HepG2 (cell line): ENCODE results near the gene UTP11. TPM values are rescaled to one million over a fixed set of nuclear protein-coding genes. Genes with fewer than 3 reads are reported as not detected.

Source experiments
- CCDC6 ChIP-seq: sonication (generic); formaldehyde crosslinking; IDR thresholded peaks from 2 replicates; pipeline ENCODE4 v1.8.1; 2022; ENCODE audit warnings: mild to moderate bottlenecking, missing genetic modification reagents, moderate library complexity
- HDAC6 ChIP-seq: fragments of 200-600 bp; sonication (generic); IDR thresholded peaks from 2 replicates; pipeline ENCODE4 v1.7.0; 2017; ENCODE audit warnings: mild to moderate bottlenecking, antibody characterized with exemption, low read length, low read depth
- HNRNPH1 ChIP-seq: fragments of 200-400 bp; formaldehyde crosslinking; optimal IDR thresholded peaks from 2 replicates; pipeline ENCODE3; 2017; ENCODE audit warnings: mild to moderate bottlenecking, low read depth, low read length
- RORA ChIP-seq: sonication (generic); formaldehyde crosslinking; IDR thresholded peaks from 2 replicates; pipeline ENCODE4 v1.5.0; 2020; ENCODE audit warnings: mild to moderate bottlenecking, missing genetic modification reagents, moderate library complexity
- ZFY ChIP-seq: sonication (generic); formaldehyde crosslinking; IDR thresholded peaks from 2 replicates; pipeline ENCODE4 v1.4.0; 2020; ENCODE audit warnings: missing genetic modification reagents
- ZNF652 ChIP-seq: IDR thresholded peaks from 2 replicates; pipeline ENCODE4 v1.6.1; 2016; ENCODE audit warnings: low read depth, borderline replicate concordance
- polyA plus RNA-seq, 8 experiments: library from polyadenylated mRNA; depleted of rRNA in 3 of 8; stranded (reverse) in 7 of 8; unstranded in 1 of 8; fragments of >200 nt; fragmentation: Illumina TruSeq in 4 of 8; extraction: Trizol in 4 of 8; gene quantifications; 2 replicates each; pipeline versions ENCODE4 v1.2.1 to v1.2.3, GENCODE V29; 2011 to 2016; ENCODE audit warnings: low read depth in 4 of 8, missing spikeins in 1 of 8, mixed read lengths in 1 of 8; ENCODE audit not compliant: insufficient read depth in 1 of 8
- total RNA-seq, 5 experiments: library from RNA; depleted of rRNA; stranded (reverse); fragments of >200 nt; fragmentation: Illumina TruSeq; extraction: Trizol; gene quantifications; 2 replicates each; pipeline ENCODE4 v1.2.3, GENCODE V29; 2016; ENCODE audit warnings: low read depth in 1 of 5
- TF ChIP-seq, protein P1 (sequence below): sonication (generic); formaldehyde crosslinking; IDR thresholded peaks from 2 replicates; pipeline ENCODE4 v1.4.0; 2020; ENCODE audit warnings: mild to moderate bottlenecking, missing genetic modification reagents
- TF ChIP-seq, protein P2 (sequence below): sonication (generic); formaldehyde crosslinking; IDR thresholded peaks from 2 replicates; pipeline ENCODE4 v1.9.0; 2021; ENCODE audit warnings: mild to moderate bottlenecking, missing genetic modification reagents
- TF ChIP-seq, protein P3 (sequence below): sonication (generic); formaldehyde crosslinking; IDR thresholded peaks from 2 replicates; pipeline ENCODE4 v1.4.0; 2020; ENCODE audit warnings: missing genetic modification reagents
- TF ChIP-seq, protein P4 (sequence below): sonication (generic); formaldehyde crosslinking; IDR thresholded peaks from 2 replicates; pipeline ENCODE4 v1.4.0; 2020; ENCODE audit warnings: missing genetic modification reagents, borderline replicate concordance
- TF ChIP-seq, protein P5 (sequence below): sonication (generic); formaldehyde crosslinking; IDR thresholded peaks from 2 replicates; pipeline ENCODE4 v1.5.0; 2020; ENCODE audit warnings: mild to moderate bottlenecking, missing genetic modification reagents
- TF ChIP-seq, protein P6 (sequence below): sonication (generic); formaldehyde crosslinking; IDR thresholded peaks from 2 replicates; pipeline ENCODE4 v1.8.0; 2022; ENCODE audit warnings: missing genetic modification reagents, low read depth, mild to moderate bottlenecking, borderline replicate concordance
- TF ChIP-seq, protein P7 (sequence below): sonication (generic); formaldehyde crosslinking; IDR thresholded peaks from 2 replicates; pipeline ENCODE4 v1.9.0; 2021; ENCODE audit warnings: missing genetic modification reagents, borderline replicate concordance

UTP11 gene
- total and polyA plus RNA-seq, 2 of the 13 experiments (the other 11 are each of a cell fraction or from before 2014, with no cell fraction given) = 13.5 to 44.8 TPM

DNA sequence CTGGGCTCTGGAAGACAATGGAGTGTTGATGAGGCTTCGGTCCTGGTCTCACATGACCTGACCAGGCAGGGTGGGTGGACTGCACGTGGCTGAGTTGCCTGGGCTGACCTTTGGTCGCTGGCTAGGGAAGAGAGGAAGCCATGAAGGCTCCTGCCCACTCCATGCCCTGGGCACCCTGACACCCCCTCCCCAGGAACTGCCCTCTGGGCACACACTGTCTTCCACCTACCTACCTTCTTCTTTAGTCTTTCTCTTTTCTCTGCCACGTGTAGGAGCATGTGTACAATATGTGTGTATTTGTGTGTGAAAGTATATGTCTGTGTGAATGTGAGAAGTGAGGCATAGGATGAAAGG, 19.0 kb downstream of the UTP11 start (continued):
- TF ChIP-seq, protein P1, sequence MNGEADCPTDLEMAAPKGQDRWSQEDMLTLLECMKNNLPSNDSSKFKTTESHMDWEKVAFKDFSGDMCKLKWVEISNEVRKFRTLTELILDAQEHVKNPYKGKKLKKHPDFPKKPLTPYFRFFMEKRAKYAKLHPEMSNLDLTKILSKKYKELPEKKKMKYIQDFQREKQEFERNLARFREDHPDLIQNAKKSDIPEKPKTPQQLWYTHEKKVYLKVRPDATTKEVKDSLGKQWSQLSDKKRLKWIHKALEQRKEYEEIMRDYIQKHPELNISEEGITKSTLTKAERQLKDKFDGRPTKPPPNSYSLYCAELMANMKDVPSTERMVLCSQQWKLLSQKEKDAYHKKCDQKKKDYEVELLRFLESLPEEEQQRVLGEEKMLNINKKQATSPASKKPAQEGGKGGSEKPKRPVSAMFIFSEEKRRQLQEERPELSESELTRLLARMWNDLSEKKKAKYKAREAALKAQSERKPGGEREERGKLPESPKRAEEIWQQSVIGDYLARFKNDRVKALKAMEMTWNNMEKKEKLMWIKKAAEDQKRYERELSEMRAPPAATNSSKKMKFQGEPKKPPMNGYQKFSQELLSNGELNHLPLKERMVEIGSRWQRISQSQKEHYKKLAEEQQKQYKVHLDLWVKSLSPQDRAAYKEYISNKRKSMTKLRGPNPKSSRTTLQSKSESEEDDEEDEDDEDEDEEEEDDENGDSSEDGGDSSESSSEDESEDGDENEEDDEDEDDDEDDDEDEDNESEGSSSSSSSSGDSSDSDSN (CRISPR knock-in tag) = 0 out of 2 replicates have a peak, but pooled peaks have one; percentile 14
- TF ChIP-seq RORA (no peak), HNRNPH1 (no peak), CCDC6 (CRISPR knock-in tag) (no peak), ZNF652 (no peak), HDAC6 (no peak), ZFY (CRISPR knock-in tag) (peak; percentile 46; the same call in 1 of the 2 replicates)
- TF ChIP-seq, protein P2, sequence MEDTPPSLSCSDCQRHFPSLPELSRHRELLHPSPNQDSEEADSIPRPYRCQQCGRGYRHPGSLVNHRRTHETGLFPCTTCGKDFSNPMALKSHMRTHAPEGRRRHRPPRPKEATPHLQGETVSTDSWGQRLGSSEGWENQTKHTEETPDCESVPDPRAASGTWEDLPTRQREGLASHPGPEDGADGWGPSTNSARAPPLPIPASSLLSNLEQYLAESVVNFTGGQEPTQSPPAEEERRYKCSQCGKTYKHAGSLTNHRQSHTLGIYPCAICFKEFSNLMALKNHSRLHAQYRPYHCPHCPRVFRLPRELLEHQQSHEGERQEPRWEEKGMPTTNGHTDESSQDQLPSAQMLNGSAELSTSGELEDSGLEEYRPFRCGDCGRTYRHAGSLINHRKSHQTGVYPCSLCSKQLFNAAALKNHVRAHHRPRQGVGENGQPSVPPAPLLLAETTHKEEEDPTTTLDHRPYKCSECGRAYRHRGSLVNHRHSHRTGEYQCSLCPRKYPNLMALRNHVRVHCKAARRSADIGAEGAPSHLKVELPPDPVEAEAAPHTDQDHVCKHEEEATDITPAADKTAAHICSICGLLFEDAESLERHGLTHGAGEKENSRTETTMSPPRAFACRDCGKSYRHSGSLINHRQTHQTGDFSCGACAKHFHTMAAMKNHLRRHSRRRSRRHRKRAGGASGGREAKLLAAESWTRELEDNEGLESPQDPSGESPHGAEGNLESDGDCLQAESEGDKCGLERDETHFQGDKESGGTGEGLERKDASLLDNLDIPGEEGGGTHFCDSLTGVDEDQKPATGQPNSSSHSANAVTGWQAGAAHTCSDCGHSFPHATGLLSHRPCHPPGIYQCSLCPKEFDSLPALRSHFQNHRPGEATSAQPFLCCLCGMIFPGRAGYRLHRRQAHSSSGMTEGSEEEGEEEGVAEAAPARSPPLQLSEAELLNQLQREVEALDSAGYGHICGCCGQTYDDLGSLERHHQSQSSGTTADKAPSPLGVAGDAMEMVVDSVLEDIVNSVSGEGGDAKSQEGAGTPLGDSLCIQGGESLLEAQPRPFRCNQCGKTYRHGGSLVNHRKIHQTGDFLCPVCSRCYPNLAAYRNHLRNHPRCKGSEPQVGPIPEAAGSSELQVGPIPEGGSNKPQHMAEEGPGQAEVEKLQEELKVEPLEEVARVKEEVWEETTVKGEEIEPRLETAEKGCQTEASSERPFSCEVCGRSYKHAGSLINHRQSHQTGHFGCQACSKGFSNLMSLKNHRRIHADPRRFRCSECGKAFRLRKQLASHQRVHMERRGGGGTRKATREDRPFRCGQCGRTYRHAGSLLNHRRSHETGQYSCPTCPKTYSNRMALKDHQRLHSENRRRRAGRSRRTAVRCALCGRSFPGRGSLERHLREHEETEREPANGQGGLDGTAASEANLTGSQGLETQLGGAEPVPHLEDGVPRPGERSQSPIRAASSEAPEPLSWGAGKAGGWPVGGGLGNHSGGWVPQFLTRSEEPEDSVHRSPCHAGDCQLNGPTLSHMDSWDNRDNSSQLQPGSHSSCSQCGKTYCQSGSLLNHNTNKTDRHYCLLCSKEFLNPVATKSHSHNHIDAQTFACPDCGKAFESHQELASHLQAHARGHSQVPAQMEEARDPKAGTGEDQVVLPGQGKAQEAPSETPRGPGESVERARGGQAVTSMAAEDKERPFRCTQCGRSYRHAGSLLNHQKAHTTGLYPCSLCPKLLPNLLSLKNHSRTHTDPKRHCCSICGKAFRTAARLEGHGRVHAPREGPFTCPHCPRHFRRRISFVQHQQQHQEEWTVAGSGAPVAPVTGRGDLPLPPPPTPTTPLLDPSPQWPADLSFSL (CRISPR knock-in tag) = no peak
- TF ChIP-seq, protein P3, sequence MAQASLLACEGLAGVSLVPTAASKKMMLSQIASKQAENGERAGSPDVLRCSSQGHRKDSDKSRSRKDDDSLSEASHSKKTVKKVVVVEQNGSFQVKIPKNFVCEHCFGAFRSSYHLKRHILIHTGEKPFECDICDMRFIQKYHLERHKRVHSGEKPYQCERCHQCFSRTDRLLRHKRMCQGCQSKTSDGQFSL (CRISPR knock-in tag) = no peak
- TF ChIP-seq, protein P4, sequence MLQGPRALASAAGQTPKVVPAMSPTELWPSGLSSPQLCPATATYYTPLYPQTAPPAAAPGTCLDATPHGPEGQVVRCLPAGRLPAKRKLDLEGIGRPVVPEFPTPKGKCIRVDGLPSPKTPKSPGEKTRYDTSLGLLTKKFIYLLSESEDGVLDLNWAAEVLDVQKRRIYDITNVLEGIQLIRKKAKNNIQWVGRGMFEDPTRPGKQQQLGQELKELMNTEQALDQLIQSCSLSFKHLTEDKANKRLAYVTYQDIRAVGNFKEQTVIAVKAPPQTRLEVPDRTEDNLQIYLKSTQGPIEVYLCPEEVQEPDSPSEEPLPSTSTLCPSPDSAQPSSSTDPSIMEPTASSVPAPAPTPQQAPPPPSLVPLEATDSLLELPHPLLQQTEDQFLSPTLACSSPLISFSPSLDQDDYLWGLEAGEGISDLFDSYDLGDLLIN = no peak
- TF ChIP-seq, protein P5, sequence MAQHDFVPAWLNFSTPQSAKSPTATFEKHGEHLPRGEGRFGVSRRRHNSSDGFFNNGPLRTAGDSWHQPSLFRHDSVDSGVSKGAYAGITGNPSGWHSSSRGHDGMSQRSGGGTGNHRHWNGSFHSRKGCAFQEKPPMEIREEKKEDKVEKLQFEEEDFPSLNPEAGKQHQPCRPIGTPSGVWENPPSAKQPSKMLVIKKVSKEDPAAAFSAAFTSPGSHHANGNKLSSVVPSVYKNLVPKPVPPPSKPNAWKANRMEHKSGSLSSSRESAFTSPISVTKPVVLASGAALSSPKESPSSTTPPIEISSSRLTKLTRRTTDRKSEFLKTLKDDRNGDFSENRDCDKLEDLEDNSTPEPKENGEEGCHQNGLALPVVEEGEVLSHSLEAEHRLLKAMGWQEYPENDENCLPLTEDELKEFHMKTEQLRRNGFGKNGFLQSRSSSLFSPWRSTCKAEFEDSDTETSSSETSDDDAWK (CRISPR knock-in tag) = no peak
- TF ChIP-seq, protein P6, sequence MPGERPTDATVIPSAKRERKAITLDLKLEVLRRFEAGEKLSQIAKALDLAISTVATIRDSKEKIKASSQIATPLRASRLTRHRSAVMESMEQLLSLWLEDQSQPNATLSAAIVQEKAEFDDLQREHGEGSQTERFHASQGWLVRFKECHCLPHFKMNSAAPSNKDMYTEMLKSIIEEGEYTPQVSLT (CRISPR knock-in tag) = no peak
- TF ChIP-seq, protein P7, sequence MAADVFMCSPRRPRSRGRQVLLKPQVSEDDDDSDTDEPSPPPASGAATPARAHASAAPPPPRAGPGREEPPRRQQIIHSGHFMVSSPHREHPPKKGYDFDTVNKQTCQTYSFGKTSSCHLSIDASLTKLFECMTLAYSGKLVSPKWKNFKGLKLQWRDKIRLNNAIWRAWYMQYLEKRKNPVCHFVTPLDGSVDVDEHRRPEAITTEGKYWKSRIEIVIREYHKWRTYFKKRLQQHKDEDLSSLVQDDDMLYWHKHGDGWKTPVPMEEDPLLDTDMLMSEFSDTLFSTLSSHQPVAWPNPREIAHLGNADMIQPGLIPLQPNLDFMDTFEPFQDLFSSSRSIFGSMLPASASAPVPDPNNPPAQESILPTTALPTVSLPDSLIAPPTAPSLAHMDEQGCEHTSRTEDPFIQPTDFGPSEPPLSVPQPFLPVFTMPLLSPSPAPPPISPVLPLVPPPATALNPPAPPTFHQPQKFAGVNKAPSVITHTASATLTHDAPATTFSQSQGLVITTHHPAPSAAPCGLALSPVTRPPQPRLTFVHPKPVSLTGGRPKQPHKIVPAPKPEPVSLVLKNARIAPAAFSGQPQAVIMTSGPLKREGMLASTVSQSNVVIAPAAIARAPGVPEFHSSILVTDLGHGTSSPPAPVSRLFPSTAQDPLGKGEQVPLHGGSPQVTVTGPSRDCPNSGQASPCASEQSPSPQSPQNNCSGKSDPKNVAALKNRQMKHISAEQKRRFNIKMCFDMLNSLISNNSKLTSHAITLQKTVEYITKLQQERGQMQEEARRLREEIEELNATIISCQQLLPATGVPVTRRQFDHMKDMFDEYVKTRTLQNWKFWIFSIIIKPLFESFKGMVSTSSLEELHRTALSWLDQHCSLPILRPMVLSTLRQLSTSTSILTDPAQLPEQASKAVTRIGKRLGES (CRISPR knock-in tag) = peak; percentile 90
